ENCODE measurements around the gene SMYD3.

DNA sequence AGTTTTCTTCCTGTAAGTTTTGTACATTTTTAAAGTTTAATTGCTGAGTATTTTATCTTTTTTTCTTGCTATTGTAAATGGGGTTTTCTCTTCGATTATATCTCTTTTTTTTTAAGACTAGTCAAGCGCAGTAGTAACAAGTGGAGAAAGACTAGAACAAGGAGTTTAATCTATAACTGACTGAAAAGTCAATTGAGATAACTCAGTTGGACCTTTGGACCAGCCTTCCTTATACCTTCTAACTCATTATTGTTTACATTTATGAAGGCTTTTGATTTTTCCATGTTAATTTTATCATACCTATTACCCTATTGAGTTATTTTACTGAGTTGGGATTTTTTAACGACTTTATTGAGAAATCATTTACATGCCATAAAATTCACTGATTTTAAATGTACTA is 81.2 kb downstream of the SMYD3 start:
- TF ChIP-seq, protein P1, sequence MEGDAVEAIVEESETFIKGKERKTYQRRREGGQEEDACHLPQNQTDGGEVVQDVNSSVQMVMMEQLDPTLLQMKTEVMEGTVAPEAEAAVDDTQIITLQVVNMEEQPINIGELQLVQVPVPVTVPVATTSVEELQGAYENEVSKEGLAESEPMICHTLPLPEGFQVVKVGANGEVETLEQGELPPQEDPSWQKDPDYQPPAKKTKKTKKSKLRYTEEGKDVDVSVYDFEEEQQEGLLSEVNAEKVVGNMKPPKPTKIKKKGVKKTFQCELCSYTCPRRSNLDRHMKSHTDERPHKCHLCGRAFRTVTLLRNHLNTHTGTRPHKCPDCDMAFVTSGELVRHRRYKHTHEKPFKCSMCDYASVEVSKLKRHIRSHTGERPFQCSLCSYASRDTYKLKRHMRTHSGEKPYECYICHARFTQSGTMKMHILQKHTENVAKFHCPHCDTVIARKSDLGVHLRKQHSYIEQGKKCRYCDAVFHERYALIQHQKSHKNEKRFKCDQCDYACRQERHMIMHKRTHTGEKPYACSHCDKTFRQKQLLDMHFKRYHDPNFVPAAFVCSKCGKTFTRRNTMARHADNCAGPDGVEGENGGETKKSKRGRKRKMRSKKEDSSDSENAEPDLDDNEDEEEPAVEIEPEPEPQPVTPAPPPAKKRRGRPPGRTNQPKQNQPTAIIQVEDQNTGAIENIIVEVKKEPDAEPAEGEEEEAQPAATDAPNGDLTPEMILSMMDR (IDR thresholded peaks at IDR 0.05; ENCODE audit: poor library complexity) = no peak
- TF ChIP-seq EZH2 (IDR thresholded peaks at IDR 0.05; ENCODE audit: borderline replicate concordance) = no peak
- TF ChIP-seq EZH2phosphoT487 (IDR thresholded peaks at IDR 0.05; ENCODE audit: low read depth, severe bottlenecking, unreplicated experiment) = no peak

Measured in hepatocyte (in vitro differentiated cells).